ENCODE results near the gene C6orf163. TPM values are rescaled to one million over a fixed set of nuclear protein-coding genes. Genes with fewer than 3 reads are reported as not detected.

The C6orf163 gene
- total RNA-seq, 4 donors from 2014 or later = 4.3 to 12.1 (median 7.3) TPM

DNA sequence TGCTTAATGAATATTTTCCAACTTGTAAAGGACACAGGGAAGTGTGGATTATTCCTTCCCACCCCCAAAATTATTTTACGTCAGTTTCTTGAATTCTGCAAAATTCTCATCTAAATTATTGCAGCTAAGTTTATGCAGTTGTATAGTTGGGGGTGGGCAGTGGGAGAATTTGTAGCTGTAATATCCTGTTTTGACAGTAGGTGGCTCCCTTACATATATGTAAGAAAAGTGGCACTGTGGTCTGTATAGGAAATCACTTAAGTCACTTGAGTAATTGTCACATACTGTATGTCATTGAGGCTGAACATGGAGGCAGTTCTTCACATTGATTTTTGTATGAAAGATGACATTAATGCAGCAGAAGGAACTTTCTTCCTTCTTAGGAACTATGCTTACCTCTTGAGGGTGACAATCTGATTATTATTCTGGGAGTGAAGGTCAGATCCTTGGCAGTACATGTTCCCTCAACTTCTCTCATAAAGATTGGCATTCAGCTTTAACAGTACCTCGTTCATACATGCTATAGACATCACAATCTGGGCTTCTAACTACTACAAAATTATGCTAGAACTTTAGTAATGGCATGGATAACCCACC lies 48.5 kb downstream of the C6orf163 start:
- TF ChIP-seq POLR2A (IDR thresholded peaks at IDR 0.05) = no peak
- TF ChIP-seq, protein P1, sequence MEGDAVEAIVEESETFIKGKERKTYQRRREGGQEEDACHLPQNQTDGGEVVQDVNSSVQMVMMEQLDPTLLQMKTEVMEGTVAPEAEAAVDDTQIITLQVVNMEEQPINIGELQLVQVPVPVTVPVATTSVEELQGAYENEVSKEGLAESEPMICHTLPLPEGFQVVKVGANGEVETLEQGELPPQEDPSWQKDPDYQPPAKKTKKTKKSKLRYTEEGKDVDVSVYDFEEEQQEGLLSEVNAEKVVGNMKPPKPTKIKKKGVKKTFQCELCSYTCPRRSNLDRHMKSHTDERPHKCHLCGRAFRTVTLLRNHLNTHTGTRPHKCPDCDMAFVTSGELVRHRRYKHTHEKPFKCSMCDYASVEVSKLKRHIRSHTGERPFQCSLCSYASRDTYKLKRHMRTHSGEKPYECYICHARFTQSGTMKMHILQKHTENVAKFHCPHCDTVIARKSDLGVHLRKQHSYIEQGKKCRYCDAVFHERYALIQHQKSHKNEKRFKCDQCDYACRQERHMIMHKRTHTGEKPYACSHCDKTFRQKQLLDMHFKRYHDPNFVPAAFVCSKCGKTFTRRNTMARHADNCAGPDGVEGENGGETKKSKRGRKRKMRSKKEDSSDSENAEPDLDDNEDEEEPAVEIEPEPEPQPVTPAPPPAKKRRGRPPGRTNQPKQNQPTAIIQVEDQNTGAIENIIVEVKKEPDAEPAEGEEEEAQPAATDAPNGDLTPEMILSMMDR (IDR thresholded peaks at IDR 0.05) = peak in 5 of 6 experiments; percentile 62 to 89 (median 78)
- Histone ChIP-seq H3K27ac (no peak overlapping the region), H3K9me3 (no peaks in the 10 kb centered on the region), H3K36me3 (no peaks in the 10 kb centered on the region), H3K27me3 (no peaks in the 10 kb centered on the region), H3K4me1 (no peaks in the 10 kb centered on the region), H3K4me3 (replicated peaks in 1 of 3) (no peak overlapping the region)
- DNase-seq = peak; percentile 11 to 30
- 3 to 5% methylated on average over 2 of the region's 2 CpGs for WGBS, 2 donors
- intact Hi-C loops (cut with DNase I) = no loop called here

DNA sequence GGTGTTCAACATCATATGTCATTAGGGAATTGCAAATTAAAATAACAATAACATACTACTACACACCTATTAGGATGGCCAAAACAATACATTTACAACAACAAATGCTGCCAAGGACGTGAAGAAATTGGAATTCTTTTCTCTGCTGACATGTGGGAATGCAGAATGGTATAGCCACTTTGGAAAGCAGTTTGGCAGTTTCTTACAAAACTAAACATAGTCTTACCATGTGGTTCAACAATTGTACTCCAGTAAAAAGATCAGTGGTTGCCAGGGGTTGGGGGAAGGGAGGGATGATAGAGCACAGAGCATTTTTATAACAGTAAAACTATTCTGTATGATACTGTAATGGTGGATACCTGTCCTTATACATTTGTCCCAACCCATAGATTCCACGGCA lies 50.8 kb downstream of the C6orf163 start:
- Histone ChIP-seq H3K36me3 (no peaks in the 10 kb centered on the region), H3K9me3 (no peaks in the 10 kb centered on the region), H3K4me1 (no peaks in the 10 kb centered on the region), H3K27me3 (no peaks in the 10 kb centered on the region), H3K27ac (no peak overlapping the region), H3K4me3 (replicated peaks in 1 of 3) (no peak overlapping the region)
- no peak for TF ChIP-seq POLR2A (IDR thresholded peaks at IDR 0.05)
- TF ChIP-seq, protein P1 (IDR thresholded peaks at IDR 0.05) = no peak
- no peak for DNase-seq
- 84 to 93% methylated on average over 2 of the region's 2 CpGs for WGBS, 2 donors
- intact Hi-C loops (cut with DNase I) = no loop called here

DNA sequence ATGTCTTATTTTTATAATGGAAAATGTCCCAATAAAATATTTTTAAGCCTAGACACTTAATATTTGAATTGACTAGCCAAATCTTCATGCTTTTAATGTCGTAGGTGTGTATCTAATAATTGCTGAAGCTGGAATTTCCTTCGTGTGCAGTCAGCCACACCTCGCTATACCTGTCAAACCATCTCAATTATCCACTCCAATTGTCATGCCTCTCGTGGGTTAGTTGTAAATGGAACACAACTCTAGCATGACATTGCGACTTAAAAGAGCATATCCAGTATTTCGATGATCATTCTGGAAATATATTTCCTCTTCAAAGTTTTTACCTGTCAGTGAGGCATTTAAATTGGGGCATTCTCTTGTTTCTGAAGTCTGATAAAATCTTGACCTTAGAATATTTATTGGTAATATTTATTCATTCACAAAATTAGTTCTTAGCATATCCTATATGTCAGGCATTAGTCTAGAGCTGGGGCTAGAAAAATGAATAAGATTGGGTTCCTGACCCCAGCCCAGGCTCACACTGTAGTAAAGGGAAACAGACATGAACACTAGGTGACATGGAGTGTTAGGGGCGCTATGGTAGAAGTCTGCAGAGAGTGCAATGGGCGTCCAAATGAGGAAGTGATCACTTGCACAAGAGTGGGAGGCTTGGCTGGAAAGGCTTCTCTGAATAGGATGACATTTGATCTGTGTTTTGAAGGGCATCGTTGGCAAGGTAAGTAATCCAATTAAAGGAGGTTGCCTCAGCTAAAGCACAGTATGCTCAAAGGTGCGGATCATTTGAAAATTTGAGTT lies 52.2 kb downstream of the C6orf163 start:
- Histone ChIP-seq H3K27me3 (no peaks in the 10 kb centered on the region), H3K36me3 (no peaks in the 10 kb centered on the region), H3K9me3 (no peaks in the 10 kb centered on the region), H3K4me1 (no peaks in the 10 kb centered on the region), H3K4me3 (replicated peaks in 1 of 3) (no peak overlapping the region), H3K27ac (no peak overlapping the region)
- intact Hi-C loops (cut with DNase I) = no loop called here
- no peak for DNase-seq
- TF ChIP-seq, protein P1 (IDR thresholded peaks at IDR 0.05) = no peak
- TF ChIP-seq POLR2A (IDR thresholded peaks at IDR 0.05) = no peak
- 75 to 80% methylated on average over 10 of the region's 10 CpGs for WGBS, 2 donors

DNA sequence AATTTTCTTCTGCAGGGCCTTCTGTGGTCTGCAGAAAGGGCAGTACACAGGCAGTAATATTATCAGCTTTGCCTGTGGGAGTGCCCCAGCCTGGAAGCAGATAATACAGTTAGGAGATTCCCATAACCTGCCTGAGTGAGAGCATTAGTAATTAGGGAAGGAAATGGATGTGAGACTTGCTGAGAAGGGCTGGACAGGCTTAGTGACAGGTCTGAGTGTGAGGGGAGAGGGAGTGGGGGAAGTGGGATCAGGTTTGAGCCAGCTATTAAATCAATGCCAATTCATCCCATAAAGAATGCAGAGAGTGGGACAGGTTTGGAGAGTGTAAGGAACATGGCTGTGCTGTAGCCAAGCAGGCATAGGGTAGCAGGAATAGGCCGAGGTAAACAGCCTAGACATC lies 53.0 kb downstream of the C6orf163 start:
- Histone ChIP-seq H3K4me1 (no peaks in the 10 kb centered on the region), H3K4me3 (replicated peaks in 1 of 3) (no peak overlapping the region), H3K27ac (no peak overlapping the region), H3K9me3 (no peaks in the 10 kb centered on the region), H3K36me3 (no peaks in the 10 kb centered on the region), H3K27me3 (no peaks in the 10 kb centered on the region)
- TF ChIP-seq, protein P1 (IDR thresholded peaks at IDR 0.05) = no peak
- no peak for TF ChIP-seq POLR2A (IDR thresholded peaks at IDR 0.05)
- WGBS, 2 donors = 83 to 97% methylated on average over 1 of the region's 1 CpG
- no peak for DNase-seq
- intact Hi-C loops (cut with DNase I) = no loop called here

DNA sequence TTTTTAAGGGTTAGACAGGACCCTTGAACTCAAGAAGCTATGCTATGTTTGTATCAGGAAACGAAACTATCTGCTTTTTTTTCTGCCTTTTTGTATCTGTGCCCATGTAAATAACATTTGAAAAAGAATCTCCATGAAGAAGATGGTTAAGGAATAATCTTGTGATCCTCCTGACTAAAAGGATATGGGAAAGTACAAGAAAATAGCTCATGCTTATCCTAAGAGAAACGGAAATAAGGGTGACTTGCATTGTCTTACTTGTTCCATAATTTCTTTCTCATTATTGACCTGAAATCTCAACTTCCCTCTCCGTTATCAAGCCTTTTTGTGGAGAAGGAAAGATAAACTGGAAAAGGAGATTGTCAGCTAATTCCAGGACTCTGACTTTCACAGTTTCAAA lies 57.2 kb downstream of the C6orf163 start:
- Histone ChIP-seq H3K36me3 (no peaks in the 10 kb centered on the region), H3K4me3 (replicated peaks in 1 of 3) (no peak overlapping the region), H3K9me3 (no peaks in the 10 kb centered on the region), H3K27ac (no peak overlapping the region), H3K4me1 (no peaks in the 10 kb centered on the region), H3K27me3 (no peaks in the 10 kb centered on the region)
- no peak for DNase-seq
- WGBS, 2 donors = 84 to 86% methylated on average over 3 of the region's 3 CpGs
- intact Hi-C loops (cut with DNase I) = no loop called here
- TF ChIP-seq, protein P1 (IDR thresholded peaks at IDR 0.05) = no peak
- TF ChIP-seq POLR2A (IDR thresholded peaks at IDR 0.05) = no peak
